Activated CD8-positive, alpha-beta memory T cell treated with anti-CD3 and anti-CD28 coated beads for 1 hour (primary cell): ENCODE data around the gene TBX2.

Source experiments
- DNase-seq, 2 donors: peaks; one replicate each; pipeline ENCODE4 v3.0.0-alpha.2; 2020; ENCODE audit warnings: low read depth in 1 of 2; ENCODE audit errors: extremely low read depth in 1 of 2

TBX2 gene

DNA sequence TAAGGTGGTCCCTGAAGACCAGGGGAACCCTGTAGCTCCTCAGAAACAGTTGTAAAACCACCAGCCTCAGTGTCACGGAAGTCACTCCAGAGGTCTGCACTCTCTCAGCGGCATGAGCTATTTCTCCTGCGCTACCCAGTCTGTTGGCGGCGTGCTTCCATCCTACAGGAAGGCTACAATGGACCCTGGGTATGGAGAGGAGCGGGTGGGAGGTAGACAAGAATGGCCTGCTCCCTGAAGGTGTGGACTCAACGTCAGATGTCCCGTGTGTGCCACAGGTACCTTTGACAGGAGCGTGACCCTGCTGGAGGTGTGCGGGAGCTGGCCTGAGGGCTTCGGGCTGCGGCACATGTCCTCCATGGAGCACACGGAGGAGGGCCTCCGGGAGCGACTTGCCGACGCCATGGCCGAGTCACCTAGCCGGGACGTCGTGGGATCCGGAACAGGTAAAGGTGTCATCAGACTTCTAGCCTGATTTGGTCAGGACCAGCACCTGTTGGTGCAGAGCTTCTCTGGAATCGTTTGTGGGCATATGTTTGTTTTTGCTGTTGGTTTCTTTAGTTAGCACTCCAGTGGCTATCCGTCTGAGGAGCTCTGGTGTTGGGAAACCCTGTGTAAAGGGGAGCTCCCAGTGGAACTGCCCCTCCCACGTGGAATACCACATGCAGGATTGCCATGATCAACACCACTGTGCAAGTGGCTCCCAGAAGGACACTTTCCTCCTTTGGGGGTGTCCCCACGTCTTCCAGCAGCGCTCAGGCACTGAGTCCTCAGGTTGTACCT lies 31.4 kb upstream of the TBX2 start:
- DNase-seq: no peak

DNA sequence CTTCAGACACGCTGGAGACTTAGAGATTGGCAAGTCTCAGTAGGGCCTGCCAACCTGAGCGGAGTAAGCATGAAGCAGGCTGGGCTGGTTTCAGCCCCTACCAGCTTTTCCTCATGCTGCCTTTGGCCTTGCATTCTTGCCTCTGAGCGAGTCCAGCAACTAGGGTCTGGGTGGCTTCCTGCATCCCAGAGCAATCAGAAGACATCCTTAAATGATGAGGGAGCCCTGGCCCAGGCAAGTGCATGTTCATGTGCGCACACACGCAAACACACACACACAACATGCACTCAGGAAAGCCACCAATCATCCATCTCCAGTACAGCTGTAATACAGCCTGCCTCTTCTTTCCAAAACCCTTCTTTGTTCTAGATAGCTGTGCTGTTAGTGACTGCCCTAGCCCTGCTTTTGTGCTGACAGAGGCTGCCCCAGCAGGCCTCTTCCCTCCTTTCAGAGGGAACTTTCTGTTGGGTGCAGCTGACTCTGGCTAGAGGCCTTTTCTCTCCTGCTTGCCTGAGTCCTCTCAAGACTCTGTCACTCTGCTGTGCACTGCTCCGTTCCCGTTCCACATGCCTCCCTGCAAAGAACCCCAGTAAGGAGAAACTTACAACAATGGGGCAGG lies 30.7 kb upstream of the TBX2 start:
- DNase-seq: no peak

DNA sequence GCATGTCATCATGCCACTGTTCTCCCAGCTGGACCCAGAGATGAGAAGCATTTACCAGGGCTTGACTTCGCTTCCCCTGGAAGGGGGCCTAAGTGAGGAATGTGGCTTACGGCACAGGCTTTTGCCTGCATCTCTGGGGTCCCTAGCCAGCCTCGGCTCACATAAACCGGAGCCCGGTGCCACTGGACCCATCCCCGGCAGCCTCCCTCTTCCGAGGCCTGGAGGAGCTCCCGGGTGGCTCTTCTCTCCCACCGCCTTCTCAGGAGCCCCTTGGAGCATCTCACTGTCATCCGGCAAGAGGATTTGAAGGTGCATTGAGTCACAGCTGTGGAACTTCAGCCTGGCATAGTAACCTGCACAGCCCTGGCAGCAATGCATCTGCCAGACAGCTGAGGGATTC lies 29.9 kb upstream of the TBX2 start:
- DNase-seq: no peak

DNA sequence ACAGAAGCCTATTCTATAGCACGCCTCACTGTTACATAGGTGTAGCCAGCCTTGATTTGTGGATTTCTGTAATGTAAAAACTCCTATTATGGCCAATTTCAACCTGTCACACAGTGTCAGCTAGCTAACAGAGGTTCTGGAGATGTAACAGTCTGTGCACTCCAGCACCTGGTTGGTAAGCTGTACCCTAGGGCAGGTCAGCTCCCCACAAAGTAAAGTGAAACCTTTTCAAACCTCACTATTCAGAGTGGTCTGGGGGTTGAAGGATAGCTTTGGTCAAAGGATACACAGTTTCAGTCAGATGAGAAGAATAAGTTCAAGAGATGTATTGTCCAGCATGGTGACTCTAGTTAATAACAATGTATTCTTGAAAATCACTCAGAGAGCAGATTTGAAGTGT lies 28.5 kb upstream of the TBX2 start:
- no peak for DNase-seq

DNA sequence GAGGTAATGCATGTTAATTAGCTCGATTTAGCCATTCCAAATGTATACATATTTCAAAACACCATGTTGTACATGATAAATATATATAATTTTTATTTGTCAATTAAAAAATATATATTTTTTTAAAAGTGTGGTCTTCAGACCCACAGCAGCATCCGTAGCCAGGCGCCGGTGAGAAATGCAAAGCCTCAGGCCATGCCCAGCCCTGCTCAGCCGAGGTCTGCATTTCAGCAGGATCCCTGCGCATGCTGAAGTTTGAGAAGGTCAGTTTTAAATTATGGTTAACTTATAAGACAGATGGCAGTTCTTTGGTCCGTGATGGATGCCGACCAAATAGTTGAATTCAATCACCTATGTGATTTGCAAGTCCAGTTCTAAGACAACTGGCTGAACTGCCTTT lies 28.0 kb upstream of the TBX2 start:
- DNase-seq: no peak

DNA sequence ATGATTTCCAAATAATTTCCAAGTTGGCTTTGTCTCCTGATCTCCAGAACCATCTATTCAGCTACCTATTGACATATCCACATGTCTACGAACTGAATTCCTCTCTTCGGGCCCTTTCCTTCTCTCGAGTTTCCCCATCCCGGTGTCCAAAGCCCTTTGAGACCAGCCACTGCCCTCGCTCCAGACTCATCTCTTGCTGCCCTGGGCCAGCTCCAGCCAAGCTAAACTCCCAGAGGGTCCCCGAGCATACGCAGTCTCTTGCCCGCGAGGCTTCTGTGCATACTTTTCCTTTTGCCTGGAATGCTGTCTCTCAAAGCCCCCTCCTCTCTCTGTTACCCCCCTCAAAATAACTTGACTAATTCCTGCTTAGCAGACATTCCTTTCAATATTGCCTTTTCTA lies 27.2 kb upstream of the TBX2 start:
- no peak for DNase-seq

DNA sequence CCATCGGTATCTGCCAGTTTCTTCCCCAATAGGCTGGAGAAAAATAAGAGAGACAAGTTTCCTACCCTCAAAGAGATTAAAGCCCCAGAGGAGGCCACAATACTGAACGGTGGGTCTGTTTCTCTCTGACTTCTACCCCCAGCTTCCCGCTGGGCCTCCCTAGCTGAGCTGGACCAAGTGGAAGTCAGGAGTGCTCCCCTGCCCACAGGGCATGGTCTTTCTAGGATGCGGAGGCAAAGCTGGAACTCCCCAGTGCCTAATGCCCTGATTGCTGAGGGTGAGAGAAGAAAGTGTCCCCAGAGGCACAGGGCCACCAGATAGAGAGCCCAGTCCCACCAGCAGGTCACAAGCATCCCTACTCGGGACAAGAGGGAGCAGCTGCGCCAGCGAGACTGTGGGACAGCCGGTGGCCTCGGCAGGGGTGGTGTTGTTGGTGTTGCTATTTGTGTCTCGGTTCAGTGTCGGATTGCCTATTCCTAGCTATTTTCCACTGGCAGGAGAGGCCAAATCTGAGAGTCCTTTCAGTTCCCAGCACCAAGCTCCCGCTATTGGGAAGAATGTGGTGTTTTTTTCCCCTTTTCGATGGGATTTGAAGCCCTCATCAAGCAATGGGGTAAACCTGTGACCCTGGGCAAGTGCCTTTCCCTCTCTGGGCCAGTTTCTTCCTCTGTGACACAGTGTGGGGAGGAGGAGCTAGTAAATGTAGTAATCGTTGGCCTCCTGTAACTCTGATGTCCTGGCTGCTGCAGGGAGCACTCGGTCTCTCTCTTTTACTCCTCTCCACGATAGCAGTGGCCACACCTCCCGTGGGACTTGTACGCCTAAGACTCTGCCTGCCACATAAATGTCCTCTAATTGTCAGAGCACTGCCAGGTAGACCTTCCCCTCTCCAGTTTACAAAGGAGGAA lies 22.5 kb upstream of the TBX2 start:
- DNase-seq: no peak

DNA sequence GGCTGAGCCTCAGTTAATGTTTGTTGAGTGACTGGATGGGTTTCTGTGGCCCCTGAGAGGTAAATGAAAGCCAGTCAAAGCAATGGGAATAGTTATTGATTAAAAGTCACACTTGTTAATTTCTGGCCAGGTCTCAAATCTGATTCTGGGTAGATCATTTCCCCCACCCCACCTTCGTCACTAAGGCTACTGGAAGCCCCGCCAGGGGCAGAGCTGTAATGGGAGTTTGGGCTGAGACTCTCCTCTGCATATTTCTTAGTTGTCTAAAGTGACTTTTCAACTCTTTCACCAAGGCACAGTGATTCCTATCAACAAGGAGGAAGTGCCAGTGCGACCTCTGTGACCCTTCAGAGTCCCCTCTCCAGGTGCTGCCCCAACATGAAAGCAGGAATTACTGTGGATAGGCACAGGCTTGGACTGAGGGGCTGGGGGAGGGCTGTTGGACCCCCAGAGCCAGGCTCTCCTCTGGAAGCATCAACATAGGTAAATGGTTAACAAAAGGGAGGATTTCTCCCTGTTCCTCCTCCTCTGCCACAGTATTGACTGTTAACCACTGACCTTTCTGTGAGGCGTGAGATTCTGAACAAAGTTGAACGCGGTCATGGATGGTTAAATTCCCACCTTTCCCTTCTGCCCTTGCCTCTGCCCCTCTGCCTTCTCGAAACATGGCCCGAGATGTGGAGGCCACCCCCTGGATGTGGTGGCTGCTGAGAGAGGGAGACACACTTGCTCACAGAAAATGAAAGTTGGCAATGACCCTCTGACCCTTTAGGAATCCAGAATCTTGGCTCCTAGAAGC lies 20.8 kb upstream of the TBX2 start:
- DNase-seq: no peak

DNA sequence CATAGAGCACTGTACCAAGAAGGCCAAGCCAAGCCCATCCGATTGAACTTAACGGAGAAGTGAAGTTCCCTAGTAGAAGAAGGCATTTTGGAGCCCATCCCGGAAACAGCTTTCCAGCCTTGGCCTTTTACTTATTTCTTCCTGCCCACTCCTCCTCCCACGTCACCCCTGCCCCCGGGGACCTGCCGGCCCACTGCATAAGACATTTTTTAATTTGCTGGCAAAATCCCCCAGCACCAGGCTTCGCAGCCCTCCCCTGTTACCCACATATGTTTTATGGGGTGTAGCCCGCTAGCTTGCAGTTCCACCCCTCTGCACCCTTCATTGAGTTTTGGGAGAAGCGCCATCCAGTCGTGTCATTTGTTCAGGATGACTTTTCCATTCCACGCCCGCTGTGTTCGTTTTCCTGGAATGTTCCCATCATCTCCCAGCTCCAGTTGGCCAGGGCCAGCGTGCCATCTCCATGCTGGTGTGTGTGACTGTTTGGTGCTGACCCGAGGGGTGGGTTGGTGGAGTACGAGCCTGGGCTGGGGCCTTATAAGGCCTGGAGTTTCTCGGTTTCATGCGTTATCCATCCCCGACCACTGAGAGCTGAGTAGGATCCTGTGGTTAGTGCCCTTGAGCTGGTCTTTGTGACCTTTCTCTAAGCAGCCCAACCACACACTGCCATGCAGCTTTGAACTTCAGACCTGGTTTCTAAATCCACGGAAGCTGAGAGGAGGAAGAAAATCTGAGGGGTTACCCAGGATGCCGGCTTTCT lies 20.0 kb upstream of the TBX2 start:
- no peak for DNase-seq

DNA sequence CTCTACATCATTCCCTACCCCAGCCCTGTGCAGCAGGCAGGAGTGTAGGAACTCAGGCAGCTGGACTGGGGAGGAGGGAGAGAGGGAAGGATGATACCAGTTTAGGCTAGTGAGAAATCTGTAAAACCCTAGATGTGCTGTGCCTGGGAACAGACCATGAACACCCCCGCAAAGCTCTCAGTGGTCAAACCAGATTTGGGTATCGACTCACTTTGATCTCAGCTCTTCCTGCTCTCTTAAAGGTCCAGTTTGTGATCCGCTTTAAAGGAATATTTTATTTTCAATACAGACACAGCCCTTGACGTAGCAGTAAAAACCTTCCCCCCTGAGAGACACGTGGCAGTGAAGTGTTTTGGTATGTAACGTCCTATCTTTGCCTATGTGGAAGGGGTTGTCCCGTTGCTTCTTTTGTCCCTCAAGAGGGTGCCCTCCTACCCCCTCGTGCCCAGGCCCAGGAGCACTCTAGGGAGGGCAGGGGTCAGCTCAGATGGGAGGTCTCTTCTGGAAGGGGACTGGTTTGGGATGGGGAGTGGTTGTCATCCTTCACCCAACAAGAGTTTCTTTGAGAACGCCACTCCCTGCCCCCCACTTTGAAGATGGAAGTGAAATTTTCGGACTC lies 19.3 kb upstream of the TBX2 start:
- DNase-seq: no peak

DNA sequence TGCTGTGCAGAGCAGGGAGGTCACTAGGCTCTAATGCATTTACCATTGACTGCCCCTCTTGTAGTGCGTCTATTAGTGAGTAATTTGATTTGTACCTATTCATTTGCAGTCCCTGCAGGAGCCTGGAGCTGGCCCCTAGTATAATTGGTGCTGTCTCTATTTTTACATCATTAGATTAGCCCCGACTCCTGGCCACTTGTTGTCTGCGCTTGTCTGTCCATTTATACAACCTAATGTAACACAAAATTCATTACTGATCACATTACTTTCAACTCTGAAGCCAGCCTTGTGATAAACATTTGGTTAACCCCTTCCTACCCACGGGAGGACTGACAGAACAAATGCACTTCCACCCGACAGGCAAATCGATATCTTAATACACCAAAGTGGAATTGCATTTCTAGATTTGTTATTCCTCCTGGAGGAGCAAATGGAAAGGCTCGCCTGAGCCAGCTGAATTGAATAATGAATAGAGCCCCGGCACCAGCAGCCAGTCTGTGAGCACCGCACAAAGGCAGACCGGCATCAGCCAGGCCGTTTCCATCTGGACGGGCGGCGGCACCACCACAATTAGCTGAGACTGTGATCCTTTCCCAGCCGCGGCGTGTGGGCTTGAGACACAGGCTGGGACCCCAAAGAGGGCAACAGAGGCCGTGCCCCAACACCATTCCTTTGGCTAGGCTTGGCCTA lies 18.7 kb upstream of the TBX2 start:
- no peak for DNase-seq

DNA sequence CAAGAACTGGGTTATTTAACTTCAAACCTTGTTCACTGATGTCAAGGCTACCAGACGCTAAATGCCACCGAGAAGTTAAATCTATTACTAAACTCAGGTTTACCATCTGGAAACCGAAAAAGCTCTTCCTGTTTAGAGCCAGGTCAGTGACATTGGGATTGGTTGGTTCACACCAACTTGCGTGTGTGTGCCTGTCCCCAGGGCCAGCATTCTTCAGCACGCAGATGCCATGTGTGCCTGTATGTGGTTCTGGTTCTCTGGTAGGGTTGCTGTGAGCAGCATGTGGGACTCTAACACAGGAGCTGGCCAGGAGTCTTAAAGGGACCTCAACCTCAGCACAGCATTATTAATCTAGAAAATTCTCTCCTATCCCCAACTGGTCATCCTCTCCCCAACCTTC lies 18.1 kb upstream of the TBX2 start:
- no peak for DNase-seq

DNA sequence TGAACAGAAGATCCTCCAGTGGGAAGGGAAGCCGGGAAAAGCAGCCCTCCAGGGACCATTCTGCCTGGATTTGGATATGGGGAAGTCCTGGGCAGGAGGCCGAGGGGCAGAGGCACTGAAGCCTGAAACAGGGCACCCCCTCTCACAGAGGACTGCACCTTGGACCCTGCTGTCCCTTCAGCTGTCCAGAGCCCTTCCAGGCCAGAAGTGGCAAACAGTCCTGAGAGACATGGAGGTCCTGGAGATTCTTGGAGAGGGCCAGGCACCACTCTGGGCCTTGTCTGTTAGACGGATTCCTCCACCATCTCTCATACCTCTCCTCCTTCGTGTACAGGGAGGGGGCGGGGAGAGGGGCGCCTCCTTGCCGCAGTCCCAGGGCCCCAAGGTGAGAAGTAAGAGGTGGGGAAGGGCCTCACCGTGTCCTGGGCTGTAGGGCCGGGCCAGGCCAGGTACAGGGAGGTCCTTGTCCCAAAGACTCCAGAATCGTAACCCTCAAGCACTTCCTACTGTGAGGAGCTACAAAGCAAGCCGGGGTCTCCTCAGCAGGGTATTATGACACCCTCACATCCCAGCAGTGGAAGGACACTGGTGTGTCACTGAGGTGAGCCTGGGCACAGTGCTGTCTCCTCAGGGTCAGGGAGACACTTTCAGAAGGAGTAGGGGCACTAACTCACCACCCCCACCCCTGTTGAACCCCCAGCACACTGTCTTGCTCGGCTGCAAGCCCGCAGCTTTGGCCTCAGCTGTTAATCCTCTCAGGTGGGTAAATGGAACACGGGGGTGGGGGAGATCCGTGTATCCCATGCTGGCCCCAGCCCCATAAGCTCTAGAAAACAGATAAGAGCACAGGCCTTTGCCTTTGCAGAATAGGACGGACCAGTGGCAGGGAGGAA lies 16.6 kb upstream of the TBX2 start:
- no peak for DNase-seq

DNA sequence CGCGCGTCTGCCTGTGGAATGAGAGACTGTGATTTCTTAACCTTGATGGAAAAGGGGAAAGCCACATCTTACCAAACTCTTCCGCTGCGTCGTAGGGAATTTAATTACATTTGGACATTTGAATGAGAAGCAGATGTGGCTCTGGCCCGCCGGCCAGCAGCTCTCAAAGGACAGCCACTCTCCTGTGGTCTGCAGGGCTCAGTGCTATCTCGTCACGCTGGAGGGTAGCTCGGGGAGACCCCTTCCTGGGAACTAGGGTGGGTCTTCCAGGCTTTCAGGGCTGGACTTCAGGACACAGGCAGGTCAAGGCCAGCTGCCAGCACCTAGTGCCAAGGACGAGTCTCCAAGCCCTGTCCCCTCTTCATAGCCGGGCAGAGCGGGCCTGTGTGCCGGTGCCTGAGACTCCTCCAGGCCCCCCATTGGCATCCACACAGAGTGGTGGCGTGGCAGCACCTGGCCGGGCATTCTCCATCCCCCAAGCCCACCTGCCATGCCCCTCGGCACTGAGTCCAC lies 15.9 kb upstream of the TBX2 start:
- no peak for DNase-seq

DNA sequence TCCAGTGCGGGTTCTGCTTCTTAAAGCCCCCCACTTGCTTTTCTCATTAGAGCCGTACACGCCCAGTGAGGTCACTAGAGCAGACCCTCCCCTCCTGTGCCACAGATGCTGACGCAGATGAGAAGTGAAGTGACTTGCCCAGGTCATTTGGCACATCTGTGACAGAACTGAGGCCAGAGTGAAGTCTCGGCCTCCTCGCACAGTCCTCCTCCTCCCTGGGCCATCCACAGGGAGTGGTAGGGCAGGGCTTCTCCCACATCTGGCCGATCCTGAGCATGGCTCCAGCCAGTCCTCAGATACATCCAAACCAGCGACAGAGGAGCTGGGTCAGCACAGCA lies 15.3 kb upstream of the TBX2 start:
- no peak for DNase-seq

DNA sequence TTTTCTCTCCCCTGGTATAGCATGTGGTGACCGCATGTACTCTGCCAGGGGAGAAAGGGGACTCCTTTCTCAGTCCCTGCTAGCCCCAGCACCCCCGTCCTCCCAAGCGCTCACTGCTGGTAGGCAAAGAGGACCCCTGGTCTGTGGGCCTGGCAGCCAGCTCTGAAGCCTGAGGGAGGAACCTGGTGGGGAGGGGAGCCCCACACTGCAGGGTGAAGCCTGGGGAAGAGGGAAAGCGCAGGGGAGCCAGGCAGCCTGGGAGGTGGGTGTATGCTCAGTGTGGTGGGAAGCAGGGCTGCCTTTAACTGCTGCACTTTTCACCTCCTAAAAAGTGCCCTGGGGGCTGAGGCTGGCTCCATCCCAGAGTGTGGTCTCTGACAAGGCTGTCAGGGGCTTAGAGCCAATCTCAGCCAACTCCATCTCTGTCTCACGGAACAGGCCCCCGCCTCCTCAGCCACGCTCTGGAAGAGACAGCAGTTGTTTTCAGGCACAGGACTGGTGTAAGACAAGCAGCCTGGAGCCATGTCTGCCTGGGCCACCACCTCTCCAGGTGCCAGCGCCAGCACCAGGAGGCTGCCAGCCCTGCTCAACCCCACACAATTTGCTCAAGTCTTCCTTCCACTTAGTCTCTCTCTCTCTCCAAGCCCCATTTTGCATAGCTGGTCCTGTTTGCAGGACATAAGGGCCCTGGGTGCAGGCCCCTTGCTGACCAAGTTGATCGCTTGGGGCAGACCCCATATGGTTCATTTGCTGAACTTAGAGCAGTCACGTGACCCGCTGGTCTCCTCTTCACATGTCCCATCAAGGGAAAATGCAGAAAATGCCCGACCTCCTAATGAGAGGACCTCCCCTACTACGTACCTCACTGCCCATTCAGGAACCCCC lies 14.7 kb upstream of the TBX2 start:
- DNase-seq: no peak

DNA sequence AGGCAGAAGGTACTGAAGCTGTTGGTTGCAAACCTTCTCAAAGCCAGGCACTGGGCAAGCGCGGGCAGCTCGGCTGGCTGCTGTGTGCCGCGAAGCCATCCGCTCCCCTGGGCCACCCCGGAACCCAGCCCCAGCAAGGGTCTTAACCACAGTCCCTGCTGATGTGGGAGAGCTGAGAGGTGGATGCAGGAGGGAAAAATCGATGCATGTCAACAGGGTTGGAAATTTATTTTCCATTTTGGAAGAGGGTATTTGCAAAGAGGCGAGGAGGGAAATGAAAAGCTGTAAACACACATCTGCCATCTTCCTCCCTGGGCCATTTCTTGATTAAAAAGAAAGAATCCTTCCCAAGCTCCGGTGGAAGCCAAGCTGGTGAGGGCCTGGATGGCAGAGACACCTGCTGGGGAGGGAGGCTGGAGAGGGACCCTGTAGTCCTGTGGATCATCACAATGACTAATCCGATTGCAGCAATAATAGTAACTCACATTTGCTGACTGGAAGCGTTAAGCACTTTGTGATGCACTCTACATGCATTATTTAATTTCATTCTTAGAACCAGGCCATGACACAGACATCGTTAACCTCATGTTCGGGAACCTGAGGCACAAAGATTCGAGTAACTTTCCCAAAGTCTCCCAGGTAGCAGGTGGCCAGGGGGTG lies 13.9 kb upstream of the TBX2 start:
- no peak for DNase-seq
